Fibroblast of mammary gland (primary cell): Measurements from ENCODE around the gene KLHL29.

Source experiments
- DNase-seq: peaks from one replicate; pipeline ENCODE4 v3.0.0-alpha.2; 2010; ENCODE audit warnings: low read depth
- H3K4me3 ChIP-seq: 2 replicates; pipeline ENCODE4 v1.5.1; 2011; ENCODE audit warnings: low read depth, mild to moderate bottlenecking, low read length, moderate library complexity; ENCODE audit not compliant: control insufficient read depth
- TF ChIP-seq, protein P1 (sequence below): conservative IDR thresholded peaks from 2 replicates; pipeline ENCODE4 v1.5.1; 2011; ENCODE audit warnings: low read depth, low read length, inconsistent platforms; ENCODE audit not compliant: control insufficient read depth, insufficient read depth

Gene KLHL29

DNA sequence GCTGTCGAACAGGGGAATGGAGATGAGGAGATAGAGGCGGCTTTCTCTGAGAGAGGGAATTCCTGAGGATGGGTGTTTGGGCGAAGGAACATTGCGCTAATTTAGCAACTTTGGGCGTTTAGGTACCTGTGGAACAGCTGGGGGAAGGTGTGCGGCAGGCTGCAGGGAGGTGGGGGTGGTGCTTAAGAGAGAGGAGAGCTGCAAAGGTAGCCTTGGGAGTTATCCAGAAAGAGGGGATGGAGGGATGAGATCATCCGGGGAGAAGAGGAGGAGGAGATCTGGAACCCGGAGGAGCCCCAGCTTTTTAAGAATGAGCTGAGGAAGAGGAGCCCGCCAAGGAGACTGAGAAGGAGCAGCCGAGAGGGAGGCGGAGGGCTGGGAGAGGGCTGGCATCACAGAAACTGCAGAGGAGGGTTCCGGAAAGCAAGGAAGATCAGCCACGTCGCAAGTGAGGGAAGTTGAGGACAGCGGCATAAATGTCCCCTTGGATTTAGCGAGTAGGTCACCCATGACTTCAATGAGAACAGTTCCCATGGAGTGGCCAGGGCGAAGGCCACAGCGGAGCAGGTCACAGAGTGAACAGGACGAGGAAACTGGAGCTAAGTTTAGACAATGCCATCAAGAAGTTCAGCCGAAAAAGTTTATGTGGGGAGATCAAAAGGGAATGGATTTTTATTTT, 174.7 kb downstream of the KLHL29 start:
- TF ChIP-seq, protein P1, sequence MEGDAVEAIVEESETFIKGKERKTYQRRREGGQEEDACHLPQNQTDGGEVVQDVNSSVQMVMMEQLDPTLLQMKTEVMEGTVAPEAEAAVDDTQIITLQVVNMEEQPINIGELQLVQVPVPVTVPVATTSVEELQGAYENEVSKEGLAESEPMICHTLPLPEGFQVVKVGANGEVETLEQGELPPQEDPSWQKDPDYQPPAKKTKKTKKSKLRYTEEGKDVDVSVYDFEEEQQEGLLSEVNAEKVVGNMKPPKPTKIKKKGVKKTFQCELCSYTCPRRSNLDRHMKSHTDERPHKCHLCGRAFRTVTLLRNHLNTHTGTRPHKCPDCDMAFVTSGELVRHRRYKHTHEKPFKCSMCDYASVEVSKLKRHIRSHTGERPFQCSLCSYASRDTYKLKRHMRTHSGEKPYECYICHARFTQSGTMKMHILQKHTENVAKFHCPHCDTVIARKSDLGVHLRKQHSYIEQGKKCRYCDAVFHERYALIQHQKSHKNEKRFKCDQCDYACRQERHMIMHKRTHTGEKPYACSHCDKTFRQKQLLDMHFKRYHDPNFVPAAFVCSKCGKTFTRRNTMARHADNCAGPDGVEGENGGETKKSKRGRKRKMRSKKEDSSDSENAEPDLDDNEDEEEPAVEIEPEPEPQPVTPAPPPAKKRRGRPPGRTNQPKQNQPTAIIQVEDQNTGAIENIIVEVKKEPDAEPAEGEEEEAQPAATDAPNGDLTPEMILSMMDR, result no peak
- no peak for DNase-seq
- no peak overlapping the region for H3K4me3 ChIP-seq

- TF ChIP-seq, protein P1, result no peak
- no peak overlapping the region for H3K4me3 ChIP-seq
Observed at GRCh38 chr2:23561088-23561487, 176.1 kb downstream of the KLHL29 start.

GRCh38 chr2:23561544-23561943, 176.6 kb downstream of the KLHL29 start:
- no peak for DNase-seq
- no peak overlapping the region for H3K4me3 ChIP-seq
- TF ChIP-seq, protein P1, result no peak

More at GRCh38 chr2:23561088-23561487, 176.1 kb downstream of the KLHL29 start:
- peak; percentile 72 for DNase-seq

- no peak overlapping the region for H3K4me3 ChIP-seq
- TF ChIP-seq, protein P1, result no peak
- no peak for DNase-seq
Observed at GRCh38 chr2:23562143-23562542, 177.2 kb downstream of the KLHL29 start.

DNA sequence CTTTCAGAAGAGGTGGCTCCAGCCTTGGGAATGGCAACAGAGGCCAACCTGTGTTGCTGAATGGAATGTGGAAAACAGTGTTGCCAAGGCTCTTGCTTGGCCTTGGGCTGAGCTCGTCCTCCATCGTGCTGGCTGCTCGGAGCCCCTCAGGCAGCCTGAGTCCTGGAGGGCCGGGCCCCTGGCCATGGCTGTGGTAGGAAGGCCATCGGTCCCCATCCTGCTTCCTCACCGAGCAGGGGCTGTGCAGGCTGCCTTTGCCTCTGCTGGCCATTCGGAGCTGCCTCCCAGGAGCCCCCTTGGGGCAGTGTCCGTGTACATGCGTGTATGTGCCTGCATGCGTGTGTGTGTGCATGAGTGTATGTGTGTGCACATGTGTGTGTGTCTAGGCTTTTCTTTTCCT, 178.2 kb downstream of the KLHL29 start:
- no peak overlapping the region for H3K4me3 ChIP-seq
- no peak for DNase-seq
- TF ChIP-seq, protein P1, result no peak

DNA sequence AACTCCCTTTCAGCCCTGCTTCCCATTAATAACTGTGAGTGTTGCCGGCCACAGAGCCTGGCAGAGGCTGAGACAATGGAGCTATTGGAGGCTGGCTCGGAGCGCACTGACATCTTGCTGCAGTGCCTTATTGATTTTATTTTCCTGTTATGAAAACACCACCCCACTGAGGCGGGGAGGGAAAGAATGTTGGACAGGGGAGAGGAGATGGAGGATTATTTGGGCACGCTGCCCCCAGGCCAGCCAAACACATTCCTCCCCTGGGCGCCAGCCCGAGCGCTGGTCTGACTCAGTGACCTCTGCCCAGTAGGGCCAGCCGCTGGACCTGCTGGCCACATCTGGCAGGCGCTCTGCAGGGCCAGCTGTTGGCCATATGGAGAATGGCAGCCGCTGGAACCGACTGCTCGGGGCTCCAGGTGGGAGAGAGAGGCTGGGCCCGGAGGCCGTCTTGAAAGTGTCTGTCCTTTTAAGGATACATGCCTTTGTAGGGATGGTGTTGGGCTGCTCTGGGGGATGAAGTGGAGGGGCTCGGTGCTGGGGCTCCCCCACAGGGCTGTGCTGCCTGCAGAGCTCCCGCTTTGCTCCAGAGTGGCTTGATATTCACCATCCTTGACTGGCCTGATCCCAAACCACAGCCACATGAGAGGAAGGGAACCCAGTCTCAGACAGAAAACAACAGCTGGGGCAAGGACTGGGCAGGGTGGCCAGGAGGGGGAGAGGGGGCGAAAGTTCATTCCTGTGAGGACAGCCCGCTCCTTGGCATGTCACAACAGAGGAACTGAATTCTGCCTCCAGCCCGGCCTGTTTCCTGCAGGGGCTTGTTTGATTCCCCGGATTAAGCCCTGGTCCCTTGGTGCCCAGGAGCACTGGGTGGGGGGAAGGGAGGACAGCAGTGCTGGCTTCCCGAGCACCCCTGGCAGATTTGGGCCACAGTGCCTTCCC, 179.0 kb downstream of the KLHL29 start:
- TF ChIP-seq, protein P1, result no peak
- H3K4me3 ChIP-seq, result no peak overlapping the region
- DNase-seq, result peak; percentile 68
